DND-41 (cell line): Measurements from ENCODE around the gene HNRNPR.

ENCODE experiments used
- EZH2 ChIP-seq: IDR thresholded peaks from 3 replicates; pipeline ENCODE4 v1.6.1; 2012; ENCODE audit warnings: borderline replicate concordance, low read depth, mild to moderate bottlenecking, moderate library complexity, low read length, inconsistent platforms; ENCODE audit not compliant: severe bottlenecking
- TF ChIP-seq, protein P1 (sequence below): IDR thresholded peaks from 2 replicates; pipeline ENCODE4 v1.5.1; 2012; ENCODE audit warnings: borderline replicate concordance, low read length, moderate library complexity, mild to moderate bottlenecking; ENCODE audit not compliant: poor library complexity, severe bottlenecking; ENCODE audit errors: extremely low read depth

DNA sequence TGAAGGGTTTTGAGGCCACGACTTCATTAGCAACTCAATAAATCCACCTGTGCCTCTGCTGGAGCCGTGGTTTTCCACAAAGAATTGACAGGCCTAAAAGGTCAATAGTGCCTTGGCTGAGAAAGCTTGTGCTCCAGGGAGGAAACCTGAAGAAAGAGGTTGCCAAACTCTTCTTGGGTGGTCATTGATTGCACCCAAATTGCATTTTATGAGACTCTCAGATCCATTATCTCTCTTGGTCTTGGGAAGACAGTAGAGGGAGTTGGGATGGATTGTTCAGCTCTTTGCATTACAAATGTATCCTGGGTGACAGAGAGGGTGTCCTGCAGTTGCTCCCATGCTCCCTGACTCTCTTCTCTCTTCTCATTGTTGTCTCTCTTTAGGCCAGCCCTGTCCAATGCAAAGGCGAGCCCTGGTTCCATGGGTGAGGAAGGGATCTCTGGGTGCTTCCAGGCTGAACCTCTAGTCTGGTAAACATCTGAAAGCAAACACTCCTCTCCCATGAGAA, 80.7 kb downstream of the HNRNPR start:
- TF ChIP-seq, protein P1, sequence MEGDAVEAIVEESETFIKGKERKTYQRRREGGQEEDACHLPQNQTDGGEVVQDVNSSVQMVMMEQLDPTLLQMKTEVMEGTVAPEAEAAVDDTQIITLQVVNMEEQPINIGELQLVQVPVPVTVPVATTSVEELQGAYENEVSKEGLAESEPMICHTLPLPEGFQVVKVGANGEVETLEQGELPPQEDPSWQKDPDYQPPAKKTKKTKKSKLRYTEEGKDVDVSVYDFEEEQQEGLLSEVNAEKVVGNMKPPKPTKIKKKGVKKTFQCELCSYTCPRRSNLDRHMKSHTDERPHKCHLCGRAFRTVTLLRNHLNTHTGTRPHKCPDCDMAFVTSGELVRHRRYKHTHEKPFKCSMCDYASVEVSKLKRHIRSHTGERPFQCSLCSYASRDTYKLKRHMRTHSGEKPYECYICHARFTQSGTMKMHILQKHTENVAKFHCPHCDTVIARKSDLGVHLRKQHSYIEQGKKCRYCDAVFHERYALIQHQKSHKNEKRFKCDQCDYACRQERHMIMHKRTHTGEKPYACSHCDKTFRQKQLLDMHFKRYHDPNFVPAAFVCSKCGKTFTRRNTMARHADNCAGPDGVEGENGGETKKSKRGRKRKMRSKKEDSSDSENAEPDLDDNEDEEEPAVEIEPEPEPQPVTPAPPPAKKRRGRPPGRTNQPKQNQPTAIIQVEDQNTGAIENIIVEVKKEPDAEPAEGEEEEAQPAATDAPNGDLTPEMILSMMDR: no peak
- no peak for TF ChIP-seq EZH2
